Measurements from ENCODE around the gene APOBEC3B.
"Not testable (repeated sequence)": the region's sequence is repeated elsewhere in the genome, so short reads cannot be mapped to it uniquely, and the experiment has no call there.

Gene APOBEC3B

GRCh38 chr22:38989466-38989865, 7.3 kb downstream of the APOBEC3B start:
- no peak for FAIRE-seq
- no peak for DNase-seq (ENCODE audit: low spot score)

- FAIRE-seq; DNase-seq (ENCODE audit: low spot score): not testable (repeated sequence)
Observed at GRCh38 chr22:38992871-38993371, 10.8 kb downstream of the APOBEC3B start.

- no peak for DNase-seq (ENCODE audit: low spot score)
- FAIRE-seq = no peak
Observed at GRCh38 chr22:38996105-38996504, 14.0 kb downstream of the APOBEC3B start.

- FAIRE-seq = no peak
- DNase-seq (ENCODE audit: low spot score) = no peak
Observed at GRCh38 chr22:38997518-38997917, 15.4 kb downstream of the APOBEC3B start.

- DNase-seq (ENCODE audit: low spot score) (peak; percentile 96), FAIRE-seq (peak; percentile 82)
Observed at GRCh38 chr22:39003165-39003638, 21.1 kb downstream of the APOBEC3B start.

GRCh38 chr22:39007177-39007576, 25.0 kb downstream of the APOBEC3B start:
- FAIRE-seq = no peak
- DNase-seq (ENCODE audit: low spot score) = no peak

GRCh38 chr22:39008271-39008850, 26.2 kb downstream of the APOBEC3B start:
- peak; percentile 71 for FAIRE-seq
- not testable (repeated sequence) for DNase-seq (ENCODE audit: low spot score)

- no peak for FAIRE-seq
Observed at GRCh38 chr22:39010946-39011345, 28.8 kb downstream of the APOBEC3B start.

GRCh38 chr22:39012533-39013511, 30.7 kb downstream of the APOBEC3B start:
- DNase-seq (ENCODE audit: low spot score) = no peak
- no peak for FAIRE-seq

More at GRCh38 chr22:39010946-39011345, 28.8 kb downstream of the APOBEC3B start:
- no peak for DNase-seq (ENCODE audit: low spot score)

GRCh38 chr22:39013561-39013941, 31.4 kb downstream of the APOBEC3B start:
- FAIRE-seq; DNase-seq (ENCODE audit: low spot score): not testable (repeated sequence)

GRCh38 chr22:39013942-39014722, 32.0 kb downstream of the APOBEC3B start, which contains the start of gene APOBEC3C:
Gene APOBEC3C (plus strand): TSS chr22:39014257. CDS start chr22:39014363, 106 bp downstream.
- DNase-seq (ENCODE audit: low spot score) (peak; percentile 84), FAIRE-seq (no peak)

- FAIRE-seq = peak; percentile 61
- not testable (repeated sequence) for DNase-seq (ENCODE audit: low spot score)
Observed at GRCh38 chr22:39014723-39015121, 32.6 kb downstream of the APOBEC3B start.

GRCh38 chr22:39016592-39016991, 34.4 kb downstream of the APOBEC3B start:
- FAIRE-seq (no peak), DNase-seq (ENCODE audit: low spot score) (no peak)

GRCh38 chr22:39017596-39018365, 35.6 kb downstream of the APOBEC3B start:
- DNase-seq (ENCODE audit: low spot score) (no peak), FAIRE-seq (no peak)

GRCh38 chr22:39020021-39020651, 38.0 kb downstream of the APOBEC3B start:
- peak; percentile 37 for FAIRE-seq
- not testable (repeated sequence) for DNase-seq (ENCODE audit: low spot score)

GRCh38 chr22:39021552-39022250, 39.6 kb downstream of the APOBEC3B start:
- DNase-seq (ENCODE audit: low spot score) = no peak

GRCh38 chr22:39024519-39025308, 42.6 kb downstream of the APOBEC3B start:
- FAIRE-seq = no peak
- DNase-seq (ENCODE audit: low spot score) = no peak

More at GRCh38 chr22:39021552-39022250, 39.6 kb downstream of the APOBEC3B start:
- FAIRE-seq = peak; percentile 65

- FAIRE-seq (no peak), DNase-seq (ENCODE audit: low spot score) (no peak)
Observed at GRCh38 chr22:39026509-39027150, 44.5 kb downstream of the APOBEC3B start.
